Measurements from ENCODE around the gene PRPF19.

The PRPF19 gene

DNA sequence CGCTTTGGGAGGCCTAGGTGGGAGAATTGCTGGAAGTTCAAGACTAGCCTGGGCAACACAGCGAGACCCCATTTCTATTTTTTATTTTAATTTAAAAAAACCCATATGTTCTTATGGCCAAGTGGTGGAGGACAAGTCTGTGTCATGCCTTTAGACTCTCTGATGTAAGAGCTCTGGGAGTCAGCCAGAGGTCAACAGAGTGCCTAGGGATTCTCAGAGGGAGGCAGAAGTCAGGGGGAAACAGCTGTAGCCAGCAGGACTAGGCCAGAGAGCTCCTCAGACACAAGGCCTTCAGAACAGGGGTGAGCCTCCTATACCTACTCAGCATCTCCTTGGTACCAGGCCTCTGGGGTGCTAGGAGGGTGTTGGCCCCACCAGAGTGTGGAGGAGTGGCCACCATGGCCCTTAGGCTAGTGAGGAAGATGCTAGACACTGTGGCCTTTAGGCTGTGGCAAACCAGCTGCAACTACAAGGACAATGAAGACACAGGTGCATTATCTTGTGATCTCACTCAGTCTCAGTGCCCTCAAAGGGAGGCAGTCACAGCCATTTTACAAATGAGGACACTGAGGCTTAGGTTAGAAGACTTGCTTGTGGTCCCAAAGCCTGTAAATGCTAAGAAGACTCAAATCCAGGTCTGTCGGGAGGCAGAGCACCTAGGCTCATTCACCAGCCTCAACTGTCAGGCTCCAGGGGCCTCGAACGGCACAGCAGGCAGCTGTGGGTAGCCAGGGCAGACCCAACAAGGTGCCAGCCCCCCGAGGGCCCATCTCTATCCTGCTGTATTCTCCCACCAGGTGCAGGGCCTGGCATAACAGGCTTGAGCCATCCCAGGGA is 34.0 kb downstream of the PRPF19 start:
- no peak for DNase-seq

DNA sequence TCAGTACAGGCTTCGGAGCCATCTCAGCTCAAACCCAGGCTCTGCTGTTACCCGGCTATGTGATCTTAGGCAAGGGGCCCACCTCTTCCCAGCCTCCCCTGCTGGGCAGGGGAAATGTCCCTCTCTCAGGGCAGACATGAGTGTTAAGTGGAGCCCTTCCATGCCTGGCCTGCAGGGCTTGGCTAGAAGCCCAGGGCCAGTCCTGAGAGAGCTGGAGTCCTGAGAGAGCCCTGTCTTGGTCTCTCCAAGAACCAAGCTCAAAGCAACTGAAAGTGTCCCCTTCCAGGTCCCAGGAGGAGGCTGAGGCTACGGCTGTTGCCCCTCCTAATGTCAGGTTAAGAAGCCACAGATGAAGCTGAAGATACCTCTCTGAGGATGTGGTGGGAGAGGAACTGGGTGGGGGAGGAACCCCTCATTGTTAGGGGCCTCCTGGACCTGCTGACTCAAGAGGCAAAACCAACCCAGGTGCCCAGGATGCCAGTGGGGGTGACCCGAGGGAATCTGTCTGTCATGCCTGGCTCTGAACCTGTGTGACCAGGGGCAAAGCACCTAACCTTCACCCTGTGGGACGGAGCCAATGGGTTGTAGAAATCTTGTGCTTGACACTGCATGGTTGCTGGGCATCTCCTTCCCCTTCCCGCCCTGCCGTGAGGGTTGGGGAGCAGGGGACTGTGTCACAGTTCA is 34.9 kb downstream of the PRPF19 start:
- no peak for DNase-seq

DNA sequence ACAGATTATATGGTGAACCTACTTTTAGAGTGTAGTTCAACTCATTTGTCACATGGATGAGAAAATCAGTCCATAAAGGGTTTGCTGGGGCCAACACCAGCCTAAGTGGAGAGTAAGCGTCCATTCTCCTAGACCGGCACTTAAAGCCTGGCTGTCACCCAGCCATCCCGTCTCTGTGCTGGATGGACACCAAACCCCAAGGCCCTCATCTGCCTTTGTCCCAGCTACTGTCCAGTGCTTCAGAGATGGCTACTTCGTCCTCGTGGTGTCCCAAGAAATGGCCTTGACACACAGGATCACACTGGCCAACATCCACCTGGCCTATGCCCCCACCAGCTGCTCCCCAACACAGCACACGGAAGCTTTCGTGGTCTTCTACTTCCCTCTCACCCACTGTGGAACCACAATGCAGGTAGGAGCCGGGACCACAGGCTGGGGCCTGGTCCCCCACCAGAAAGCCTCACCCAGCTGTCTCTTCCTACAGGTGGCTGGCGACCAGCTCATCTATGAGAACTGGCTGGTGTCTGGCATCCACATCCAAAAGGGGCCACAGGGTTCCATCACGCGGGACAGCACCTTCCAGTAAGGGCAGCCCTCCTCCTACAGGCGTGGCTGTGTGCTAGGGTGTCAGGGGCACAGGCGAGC is 35.5 kb downstream of the PRPF19 start:
- DNase-seq, result no peak

DNA sequence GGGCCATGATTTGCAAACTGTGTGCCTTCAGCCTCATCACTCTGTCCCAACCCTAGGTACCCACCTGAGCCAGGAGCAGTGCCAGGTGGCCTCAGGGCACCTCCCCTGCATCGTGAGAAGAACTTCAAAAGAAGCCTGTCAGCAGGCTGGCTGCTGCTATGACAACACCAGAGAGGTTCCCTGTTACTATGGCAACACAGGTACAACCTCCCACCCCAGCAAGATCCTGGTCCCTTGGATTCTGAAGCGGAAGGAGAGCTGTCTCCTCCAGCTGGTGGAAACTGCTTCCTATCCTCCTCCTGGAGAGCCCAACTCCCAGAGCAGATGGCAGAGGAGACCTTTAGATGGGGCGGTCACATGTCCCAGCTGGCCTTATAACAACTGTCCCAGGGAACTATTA is 36.1 kb downstream of the PRPF19 start:
- no peak for DNase-seq

DNA sequence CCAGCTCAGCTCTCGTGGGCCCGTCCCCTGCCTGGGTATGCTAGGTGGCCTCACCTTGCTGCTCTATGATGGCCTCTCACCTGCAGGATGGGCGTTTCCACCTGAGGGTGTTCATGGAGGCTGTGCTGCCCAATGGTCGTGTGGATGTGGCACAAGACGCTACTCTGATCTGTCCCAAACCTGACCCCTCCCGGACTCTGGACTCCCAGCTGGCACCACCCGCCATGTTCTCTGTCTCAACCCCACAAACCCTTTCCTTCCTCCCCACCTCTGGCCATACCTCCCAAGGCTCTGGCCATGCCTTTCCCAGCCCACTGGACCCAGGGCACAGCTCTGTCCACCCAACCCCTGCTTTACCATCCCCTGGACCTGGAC is 36.9 kb downstream of the PRPF19 start:
- no peak for DNase-seq

DNA sequence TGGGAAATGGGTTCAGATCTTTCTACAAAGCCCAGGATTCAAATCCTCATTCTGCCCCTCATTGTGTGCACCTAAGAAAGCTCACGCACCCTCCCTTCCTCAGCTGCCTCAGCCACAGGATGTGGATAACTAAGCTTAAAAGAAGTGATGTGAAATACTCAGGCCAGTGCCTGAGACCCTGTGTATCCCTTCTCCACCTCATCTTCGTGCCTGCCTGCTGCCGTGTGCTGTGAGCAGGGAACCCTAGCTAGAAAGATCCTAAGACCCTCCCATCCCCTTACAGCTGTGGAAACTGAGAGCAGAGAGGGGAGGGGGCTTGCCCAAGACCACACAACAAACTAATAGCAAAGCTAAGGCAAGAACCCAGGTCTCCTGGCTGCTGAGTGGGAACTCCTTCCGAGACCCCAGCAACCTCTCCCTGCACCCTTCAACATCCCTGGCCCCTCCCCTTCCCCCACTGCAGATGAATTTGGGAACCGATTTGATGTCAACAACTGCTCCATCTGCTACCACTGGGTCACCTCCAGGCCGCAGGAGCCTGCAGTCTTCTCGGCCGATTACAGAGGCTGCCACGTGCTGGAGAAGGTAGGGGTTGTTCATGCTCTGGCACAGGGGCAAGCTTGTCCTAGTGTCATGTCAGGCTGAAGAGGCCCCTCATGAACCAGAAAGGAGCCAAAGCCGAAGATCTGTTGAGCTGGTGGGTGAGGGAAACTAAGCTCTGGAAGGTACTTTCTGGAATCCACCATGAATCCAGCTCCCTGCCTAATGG is 37.5 kb downstream of the PRPF19 start:
- DNase-seq, result no peak

DNA sequence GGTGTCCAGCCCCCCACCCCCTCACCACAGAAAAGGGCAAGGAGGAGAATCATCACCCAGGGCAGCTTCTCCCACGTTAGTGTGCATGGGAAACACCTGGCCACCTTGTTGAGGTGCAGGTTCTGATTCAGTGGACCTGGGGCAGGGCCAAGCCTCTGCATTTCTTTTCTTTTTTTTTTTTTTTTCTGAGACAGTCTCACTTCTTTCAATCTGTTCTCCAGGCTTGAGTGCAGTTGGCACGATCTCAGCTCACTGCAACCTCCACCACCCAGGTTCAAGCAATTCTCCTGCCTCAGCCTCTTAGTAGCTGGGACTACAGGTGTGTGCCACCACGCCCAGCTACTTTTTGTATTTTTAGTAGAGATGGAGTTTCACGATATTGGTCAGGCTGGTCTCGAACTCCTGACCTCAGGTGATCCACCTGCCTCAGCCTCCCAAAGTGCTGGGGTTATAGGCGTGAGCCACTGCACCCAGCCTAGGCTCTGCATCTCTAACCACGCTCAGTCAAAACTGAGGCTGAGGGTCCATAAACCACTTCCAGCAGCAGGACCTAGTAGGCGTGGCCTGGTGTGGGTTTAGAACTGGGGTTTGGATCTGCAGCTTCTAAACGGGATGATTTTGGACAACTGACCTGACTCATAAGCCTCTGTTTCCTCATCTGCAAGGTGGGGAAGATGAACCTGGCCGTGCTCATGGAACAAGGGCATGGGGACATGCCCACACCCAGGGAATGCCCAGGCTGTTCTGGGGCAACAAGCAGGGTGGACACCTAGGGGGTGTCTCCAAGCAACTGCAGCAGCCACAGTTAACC is 38.3 kb downstream of the PRPF19 start:
- no peak for DNase-seq

DNA sequence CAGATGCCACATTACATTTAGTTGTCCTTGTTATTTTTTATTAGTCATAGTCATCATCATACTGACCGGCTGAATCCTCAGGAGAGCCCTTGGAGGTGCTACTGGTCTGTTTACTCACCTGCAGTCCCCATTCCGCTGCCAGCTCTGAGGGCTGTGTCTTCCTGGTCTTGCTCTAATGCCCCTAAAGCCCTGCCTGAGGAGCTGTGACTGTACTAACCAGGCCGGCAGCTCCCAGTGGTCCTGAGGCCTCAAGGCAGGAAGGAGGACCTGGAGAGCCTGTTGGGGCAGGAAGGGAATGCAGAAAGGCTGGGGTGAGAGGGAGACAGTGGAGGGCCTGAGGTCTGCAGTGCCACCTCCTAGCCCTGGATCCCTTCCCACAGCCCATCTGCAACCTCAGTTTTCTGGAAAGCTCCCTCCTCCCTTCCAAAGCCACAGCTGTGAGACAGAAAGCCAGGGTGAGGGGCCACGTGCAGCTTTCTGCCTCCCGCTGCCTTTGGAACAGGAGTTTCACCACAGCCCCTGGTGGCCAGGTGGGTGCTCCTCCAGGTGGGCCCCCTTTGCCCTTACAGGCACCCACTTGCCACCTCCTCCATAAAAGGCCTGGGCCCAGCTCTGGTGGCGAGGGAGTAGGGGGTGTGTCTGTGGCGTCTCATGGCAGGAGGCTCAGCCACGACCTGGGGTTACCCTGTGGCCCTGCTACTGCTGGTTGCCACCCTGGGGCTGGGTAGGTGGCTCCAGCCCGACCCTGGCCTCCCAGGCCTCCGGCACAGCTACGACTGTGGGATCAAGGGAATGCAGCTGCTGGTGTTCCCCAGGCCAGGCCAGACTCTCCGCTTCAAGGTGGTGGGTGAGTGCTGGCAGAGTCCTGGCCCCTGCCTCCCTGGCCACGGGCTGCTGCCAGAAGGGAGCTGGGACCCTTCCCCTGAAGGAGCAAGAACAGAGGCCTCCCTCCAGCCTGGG is 39.2 kb downstream of the PRPF19 start, which contains the start of gene ZP1:
Gene ZP1 (plus strand): TSS at position 632 of the 960 bp plus-strand sequence. CDS start 20 bp downstream, at position 652.
- DNase-seq, result no peak

DNA sequence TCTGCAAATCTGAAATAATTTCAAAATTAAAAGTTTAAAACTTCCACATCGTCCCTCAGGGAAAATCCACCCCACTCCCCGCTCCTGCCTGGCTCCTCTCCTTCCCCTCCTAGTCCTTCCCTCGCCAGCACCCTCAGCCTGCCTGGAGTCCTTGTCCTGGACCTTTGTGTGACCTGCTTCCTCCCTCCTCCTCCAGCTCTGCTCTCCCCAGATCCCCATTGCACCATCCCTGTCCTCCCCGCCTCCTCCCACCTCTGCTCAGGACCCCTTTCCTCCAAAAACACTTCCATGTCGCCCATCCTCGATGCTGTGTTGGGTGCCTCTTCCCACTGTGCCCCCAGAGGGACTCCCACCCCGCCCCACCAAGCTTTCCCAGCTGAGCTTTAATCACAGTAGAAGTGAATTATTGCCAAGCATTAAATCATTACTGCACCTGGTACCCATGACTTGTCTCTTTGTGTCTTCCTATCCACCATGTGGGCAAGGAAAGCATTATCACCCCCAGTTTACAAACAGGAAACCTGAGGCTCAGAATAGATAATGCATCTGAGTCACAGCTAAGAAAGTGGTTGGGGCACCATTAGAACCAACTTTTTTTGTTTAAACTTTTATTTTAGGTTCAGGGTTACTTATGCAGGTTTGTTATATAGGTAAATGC is 41.4 kb downstream of the PRPF19 start:
- DNase-seq, result no peak

DNA sequence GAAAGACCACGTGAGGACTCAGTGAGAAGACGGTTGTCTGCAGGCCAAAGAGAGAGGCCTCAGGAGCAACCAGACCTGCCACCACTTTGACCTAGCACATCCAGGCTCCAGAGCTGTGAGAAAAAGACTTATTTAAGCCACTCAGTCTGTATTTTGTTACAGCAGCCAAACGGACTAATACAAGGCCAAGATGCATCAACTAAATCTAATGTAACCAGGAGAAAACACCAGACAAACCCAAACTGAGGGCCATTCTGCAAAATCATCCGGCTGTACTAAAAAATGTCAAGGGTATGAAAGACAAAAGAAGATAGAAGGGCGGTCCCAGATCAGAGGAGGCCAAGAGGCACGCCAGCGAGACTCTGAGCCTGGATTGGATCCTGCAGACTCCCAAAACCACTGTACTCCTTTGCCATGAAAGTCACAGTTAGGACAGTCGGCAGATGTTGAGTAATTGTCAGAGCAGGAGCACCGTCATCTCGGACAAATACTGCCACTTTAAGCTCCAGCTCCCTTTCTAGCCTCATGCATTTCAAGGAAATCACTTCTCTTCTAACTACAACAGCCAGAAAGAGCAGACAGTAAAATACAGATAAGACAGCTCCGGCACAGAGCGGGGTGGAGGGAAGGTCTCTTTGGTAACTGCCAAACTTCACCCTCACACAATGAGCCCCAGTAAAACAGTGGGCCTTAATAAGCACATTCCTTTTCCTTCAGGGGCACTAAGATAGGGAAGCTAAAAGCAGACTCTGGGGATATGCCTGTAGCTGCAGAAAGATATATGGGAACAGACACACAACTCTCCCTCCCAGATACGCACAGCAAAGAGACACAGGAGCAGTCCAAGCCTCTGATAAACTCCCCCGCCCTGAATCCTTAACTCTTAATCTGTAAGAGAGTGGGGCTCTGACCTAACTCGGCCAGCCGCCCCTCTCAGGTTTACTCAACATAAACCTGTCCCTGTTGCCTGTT is 42.5 kb downstream of the PRPF19 start:
- DNase-seq, result no peak

DNA sequence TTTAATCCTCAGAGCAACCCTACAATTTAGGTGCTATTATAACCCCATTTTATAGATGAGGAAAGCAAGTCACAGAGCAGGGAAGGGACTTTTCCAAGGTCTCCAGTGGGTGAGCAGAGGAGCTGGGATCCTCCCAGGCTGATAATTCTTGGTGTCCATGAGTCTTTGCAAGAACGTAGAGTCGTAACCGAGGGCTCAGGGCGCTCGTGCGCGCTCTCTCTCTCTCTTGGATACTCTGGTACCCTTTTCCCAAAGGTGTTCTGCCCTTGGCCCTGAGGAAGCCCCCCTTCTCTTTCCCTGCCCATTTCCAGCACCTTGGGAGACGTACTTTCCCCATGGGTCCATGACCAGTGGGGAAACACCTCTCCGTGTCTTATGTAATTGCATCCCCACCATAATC is 44.2 kb downstream of the PRPF19 start:
- no peak for DNase-seq

DNA sequence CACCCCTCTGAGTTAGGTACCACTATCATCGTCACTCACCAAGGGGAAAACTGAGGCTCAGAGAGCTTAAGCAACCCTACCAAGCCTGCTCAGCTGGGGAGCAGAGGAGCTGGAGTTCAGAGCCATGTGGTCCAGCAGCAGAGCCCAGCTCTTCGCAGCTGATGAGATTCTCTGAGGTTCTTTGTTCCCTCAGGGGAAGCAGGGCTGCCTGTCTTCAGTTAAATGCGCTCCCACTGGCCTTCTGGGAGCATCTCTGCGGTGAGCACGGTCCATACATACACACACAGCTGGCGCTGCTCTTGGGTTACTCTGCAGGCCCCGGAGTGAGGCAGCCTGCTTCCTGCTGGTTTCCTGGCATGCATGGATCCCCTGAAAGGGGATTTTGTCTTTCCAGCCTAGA is 45.4 kb downstream of the PRPF19 start:
- no peak for DNase-seq

DNA sequence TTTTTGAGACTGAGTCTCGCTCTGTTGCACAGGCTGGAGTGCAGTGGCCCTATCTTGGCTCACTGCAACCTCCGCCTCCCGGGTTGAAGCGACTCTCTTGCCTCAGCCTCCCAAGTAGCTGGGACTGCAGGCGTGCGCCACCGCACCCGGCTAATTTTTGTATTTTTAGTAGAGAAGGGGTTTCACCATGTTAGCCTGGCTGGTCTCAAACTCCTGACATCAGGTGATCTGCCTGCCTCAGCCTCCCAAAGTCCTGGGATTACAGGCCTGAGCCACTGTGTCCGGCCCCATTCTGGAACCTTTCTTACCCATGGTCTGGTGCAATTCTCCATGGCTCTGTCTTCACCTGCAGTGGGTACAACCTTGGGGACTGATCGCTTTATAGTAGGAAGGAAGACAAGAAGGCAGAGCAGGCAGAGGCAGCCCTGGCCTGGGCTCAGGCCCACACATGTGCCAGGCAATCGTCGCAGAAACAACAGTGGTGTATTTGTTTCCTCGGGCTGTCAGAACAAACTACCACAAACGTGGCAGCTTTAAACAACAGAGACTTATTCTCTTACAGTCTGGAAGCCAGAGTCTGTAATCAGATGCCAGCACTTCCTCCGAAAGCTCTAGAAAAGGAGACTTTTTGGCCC is 46.7 kb downstream of the PRPF19 start:
- DNase-seq, result no peak

DNA sequence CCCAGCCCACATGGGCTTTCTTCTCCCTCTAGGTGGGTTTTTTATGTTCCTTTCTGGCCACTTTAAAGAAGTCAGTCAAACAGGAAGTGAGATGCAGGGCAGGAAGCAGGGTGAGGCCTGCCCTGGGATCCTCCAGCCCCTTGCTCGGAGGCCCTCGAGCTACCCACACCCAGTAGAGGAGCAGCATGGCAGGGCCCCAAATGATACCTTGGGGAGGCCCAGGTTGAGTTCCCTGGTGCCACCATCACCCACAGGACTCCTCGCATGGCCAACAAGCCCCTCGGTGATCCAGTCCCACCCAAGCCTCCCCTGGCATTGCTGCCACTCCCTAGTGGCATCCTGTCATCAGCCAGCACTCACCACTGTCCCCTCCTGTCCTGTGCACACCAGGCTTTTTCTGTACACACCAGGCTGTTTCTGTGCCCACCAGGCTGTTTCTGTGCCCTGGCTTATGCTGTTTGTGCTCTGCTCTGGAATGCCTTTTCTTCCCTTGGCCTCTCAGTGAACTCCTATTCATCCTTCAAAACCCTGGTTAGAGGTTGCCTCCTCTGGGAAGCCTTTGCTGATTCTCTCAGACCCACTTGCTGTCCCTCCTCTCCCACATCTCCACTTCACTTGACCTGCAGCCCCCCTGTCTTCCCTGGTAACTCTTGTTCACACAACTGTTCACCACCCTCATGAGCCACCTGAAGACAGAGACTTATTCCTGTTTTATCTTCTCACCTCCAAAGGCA is 47.5 kb downstream of the PRPF19 start:
- DNase-seq, result no peak

DNA sequence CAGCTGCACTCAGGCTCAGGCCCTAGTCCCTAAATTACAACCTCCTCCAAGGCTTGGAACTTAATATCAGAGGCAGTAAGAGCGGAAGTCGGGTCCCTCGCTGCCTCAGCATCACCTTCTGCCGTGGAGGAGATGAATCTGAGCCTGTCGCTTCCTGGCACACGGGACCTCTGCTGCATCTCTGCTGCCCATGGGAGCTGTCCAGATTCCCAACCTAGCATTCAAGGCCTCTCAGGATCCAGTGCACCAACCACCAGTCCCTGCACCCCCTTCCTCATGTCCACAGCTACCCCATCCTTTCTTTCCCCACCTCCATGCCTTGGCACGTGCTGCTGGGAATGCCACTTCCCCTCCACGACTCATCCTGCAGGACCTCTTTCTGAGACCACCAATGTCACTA is 48.1 kb downstream of the PRPF19 start:
- DNase-seq, result no peak

DNA sequence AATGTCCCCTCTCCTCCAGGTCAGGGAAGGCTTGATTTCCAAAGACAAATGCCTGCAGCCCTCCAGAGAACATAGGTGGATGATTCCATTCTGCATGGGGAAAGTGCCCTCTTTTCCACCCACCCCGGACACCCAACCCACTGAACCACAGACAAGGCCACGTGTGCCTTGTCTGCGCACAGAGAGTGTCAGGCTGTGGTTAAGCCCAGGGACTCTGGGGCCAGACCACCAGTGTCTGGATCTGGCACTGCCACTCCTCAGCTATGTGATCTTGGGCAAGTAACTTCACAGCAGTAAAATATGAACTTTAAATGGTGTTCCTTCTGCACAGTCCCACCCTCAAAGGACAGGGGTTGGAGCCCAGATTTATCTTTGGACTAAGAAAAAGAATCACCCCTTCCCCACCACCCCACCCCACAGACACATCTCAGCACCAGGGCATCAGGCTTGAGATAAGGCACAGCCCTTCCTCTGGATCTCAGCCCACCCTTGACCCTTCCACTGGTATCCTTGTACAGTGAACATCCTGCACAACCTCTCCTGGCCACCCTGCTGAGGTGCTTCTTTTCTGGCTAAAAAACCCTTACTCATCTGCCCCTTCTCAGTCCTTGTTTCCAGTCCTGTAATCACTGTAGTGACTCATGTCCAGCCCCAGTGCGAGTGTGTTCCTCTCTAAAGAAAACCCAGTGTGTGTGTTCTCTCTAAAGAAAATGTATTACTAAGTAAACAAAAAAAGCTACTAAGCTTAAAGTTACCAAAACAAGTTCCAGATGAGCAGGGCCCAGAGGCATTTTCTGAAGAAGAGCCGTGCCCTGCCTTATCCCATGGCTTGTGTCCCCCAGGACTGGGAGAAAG is 48.8 kb downstream of the PRPF19 start:
- DNase-seq, result no peak
